ENCODE data around the gene PCSK1N.
A peak's percentile ranks its signal among the peaks of the same experiment; 100 is the strongest.

PCSK1N gene

DNA sequence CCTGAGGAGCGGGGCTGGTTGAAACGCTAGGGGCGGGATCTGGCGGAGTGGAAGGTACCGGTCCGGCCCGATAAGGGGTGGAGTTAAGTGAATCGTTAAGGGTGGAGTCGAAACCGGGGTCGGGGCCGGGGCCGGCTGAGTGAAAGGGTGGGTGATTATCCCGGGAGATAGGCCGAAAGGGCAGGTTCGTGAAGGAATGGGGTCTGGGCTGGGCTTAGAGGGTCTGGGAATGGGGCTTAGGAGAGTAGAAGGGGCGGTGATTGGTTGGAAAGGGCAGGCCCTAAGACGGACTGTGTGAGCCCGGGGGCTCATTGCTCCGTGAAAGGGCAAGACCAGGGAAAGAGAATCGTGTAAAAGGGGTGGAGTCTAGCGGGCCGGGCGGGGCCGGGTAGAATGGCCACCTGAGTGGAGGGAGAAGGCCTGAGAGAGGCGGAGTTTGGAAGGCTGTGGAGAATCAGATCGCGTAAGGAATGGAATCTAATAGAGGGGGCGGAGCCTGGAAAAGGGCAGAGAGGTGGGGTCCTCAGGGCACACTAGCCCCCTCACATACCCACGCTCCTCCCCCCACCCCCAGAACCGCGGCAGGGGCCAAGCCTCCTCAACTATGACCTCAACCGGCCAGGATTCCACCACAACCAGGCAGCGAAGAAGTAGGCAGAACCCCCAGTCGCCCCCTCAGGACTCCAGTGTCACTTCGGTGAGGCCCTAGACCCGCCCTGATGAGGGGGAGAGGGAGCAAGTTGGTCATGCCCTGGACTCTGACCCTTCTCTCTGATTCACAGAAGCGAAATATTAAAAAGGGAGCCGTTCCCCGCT is 33.1 kb downstream of the PCSK1N start:
- peaks cover 14% of the 10 kb centered on the region for H3K4me1 Mint-ChIP-seq
- H3K27ac Mint-ChIP-seq, result peak overlapping the region; percentile 97
- peaks cover 27% of the 10 kb centered on the region for H3K36me3 Mint-ChIP-seq
- ATAC-seq, result peak; percentile 78
- no peaks in the 10 kb centered on the region for H3K27me3 Mint-ChIP-seq
- peak overlapping the region; percentile 94 for H3K4me3 Mint-ChIP-seq
- no peaks in the 10 kb centered on the region for H3K9me3 Mint-ChIP-seq

DNA sequence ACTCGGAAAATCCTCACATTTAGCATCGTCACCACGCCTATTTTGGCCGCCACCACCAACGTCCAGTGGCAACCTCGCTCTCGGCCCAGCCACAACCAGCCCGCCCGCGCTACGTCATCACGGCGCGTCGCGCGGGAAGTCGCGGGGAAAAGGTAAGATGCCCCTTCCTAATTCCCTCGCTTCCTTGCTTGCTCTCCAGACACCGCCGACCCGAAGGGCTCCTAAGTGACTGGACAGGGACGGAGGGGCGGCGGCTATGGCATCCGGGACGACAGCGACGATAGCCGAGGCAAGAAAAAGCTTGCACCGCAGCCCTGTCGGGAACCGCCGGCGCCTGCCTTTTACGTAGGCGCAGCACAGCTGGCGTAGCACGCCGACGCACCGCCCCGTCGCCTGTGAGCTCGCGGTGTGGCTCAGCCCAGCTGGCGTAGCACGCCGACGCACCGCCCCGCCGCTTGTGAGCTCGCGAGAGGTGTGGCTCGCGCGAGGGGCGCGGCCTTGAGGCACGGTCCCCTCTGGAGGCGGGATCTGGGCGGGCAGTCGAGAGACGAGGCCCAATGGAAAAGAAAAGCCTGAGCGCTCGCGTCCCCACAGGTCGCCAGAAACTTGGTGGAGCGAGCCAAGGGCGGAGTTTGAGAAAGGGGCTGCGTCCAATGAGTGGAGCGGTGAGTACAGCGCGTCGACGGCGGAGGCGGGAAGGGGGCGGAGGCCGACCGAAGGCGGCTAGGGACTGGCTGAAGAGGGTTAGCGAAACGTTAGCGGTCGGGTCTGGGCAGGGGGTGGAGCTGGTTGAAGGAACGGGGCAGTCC is 33.9 kb downstream of the PCSK1N start, which contains the start of gene HDAC6:
TSS of gene HDAC6 (plus strand) at position 788 of the 809 bp plus-strand sequence. CDS start 626 bp downstream, outside the sequence.
- peak within 1 kb of the TSS; percentile 97 for H3K27ac Mint-ChIP-seq
- peaks cover 14% of the 10 kb centered on the region for H3K4me1 Mint-ChIP-seq
- peak; percentile 96 for ATAC-seq
- H3K4me3 Mint-ChIP-seq, result peak within 1 kb of the TSS; percentile 94
- peaks cover 21% of the 10 kb centered on the region for H3K36me3 Mint-ChIP-seq
- no peaks in the 10 kb centered on the region for H3K9me3 Mint-ChIP-seq
- H3K27me3 Mint-ChIP-seq, result no peaks in the 10 kb centered on the region

DNA sequence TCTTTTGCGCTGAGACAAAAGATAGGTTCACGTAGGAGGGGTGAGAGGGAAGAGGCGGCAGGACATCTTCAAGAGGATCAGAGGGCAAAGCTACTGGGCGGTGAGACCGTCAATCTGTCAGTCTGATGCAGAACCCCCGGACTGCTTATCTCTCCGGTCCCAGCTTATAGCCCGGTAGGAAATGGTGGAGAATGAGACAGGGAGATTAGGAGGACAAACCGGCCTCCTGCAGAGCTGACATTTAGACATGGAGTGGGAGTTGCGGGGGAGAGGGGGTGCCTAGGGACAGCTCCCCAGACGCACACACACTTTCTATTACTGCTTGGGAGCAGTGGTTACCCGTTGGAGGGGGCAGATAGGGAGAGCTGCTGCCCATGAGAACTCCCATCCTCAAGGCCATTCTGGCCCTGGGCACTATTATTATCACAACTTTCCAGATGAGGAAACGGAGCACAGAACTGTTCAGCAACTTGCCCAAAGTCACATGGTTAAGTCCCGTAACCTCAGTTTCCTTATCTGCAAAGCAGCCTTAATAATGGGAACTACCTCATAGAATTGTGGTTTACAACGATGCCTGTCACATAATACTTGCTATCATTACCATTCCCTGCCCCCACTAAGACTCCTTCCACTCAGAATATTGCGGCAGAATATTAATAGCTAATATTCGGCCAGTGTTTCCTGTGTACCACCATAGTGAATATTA is 34.7 kb downstream of the PCSK1N start:
- no peaks in the 10 kb centered on the region for H3K9me3 Mint-ChIP-seq
- no peak for ATAC-seq
- H3K27ac Mint-ChIP-seq, result peak overlapping the region; percentile 97
- no peaks in the 10 kb centered on the region for H3K27me3 Mint-ChIP-seq
- H3K36me3 Mint-ChIP-seq, result peaks cover 18% of the 10 kb centered on the region
- H3K4me1 Mint-ChIP-seq, result peaks cover 14% of the 10 kb centered on the region
- H3K4me3 Mint-ChIP-seq, result peak overlapping the region; percentile 94

DNA sequence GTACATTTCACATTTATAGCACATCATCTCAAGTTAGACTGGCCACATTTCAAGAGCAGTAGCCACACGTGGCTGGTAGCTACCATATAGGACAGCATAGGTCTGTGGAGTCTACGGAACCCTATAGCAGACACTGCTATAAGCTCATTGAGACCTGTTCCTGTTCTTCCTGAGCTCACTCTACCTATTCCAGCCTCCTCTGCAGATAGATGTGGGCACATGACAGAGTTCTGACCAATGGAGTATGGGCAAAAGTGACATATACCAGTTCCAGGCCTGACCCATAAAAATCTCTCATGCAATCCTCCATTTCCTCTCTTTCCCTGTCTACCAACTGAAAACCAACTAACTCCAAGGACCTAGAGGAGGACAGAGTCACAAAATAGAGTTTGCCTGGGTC is 37.1 kb downstream of the PCSK1N start:
- no peaks in the 10 kb centered on the region for H3K36me3 Mint-ChIP-seq
- ATAC-seq, result no peak
- no peaks in the 10 kb centered on the region for H3K9me3 Mint-ChIP-seq
- H3K4me3 Mint-ChIP-seq, result no peak overlapping the region
- H3K4me1 Mint-ChIP-seq, result peaks cover 14% of the 10 kb centered on the region
- no peaks in the 10 kb centered on the region for H3K27me3 Mint-ChIP-seq
- no peak overlapping the region for H3K27ac Mint-ChIP-seq

DNA sequence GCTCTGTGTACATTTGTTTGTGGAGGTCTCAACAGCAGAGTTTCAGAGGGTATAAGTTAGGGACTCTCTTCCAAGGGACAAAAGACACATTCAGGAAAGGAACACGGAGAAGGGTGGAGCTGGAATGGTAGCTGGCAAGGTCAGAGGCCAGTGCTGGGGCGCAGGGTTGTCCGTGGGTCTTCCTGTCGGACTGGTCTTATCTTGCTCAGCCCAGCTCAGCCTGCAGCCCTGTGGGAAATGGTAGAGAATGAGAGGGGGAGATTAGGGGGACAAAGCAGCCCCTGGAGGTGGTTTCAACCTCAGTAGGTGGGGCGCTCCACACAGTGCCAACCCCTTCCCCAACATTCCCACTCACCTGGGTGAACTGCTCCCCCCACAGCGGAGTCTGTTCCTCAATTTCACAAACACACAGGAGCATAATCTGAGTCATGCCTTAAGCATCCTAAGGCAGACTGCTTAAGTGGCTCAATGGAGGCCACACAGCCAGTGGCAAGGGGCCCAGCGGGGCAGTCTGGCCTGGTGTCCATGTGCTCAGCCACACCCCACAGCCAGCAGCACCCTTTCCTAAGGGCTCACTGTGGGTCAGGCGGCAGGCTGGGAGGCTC is 40.4 kb downstream of the PCSK1N start:
- no peaks in the 10 kb centered on the region for H3K36me3 Mint-ChIP-seq
- no peaks in the 10 kb centered on the region for H3K4me1 Mint-ChIP-seq
- no peak overlapping the region for H3K27ac Mint-ChIP-seq
- no peak overlapping the region for H3K4me3 Mint-ChIP-seq
- peaks cover 4% of the 10 kb centered on the region for H3K27me3 Mint-ChIP-seq
- no peak for ATAC-seq
- H3K9me3 Mint-ChIP-seq, result no peaks in the 10 kb centered on the region

DNA sequence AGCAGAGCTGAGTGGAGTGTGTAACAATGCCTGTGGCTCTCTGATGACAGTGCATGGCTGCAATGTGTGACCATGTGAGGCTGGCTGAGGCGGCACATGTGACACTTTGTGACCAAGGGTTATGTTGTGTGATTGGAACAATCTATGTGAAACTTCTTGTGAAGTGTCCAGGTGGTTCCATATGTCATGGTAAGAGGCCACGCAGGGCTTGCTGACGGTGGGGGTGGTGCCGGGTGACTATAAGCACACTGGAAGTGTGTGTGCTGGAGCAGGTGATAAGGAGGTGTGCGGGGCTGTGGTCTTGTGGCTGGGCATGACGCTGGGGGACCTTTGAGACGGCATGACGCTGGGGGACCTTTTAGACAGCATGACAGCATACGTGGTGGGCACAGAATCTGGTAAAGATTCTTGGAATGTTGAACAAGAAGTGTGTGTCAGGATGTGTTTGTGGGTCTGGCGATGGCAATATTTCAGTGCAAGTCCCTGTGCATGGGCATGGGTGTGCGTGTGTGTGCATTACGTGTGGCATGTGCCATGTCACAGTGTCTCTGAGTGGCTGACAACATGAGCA is 41.0 kb downstream of the PCSK1N start:
- H3K27me3 Mint-ChIP-seq, result peaks cover 10% of the 10 kb centered on the region
- peaks cover 5% of the 10 kb centered on the region for H3K4me1 Mint-ChIP-seq
- no peak for ATAC-seq
- H3K27ac Mint-ChIP-seq, result no peak overlapping the region
- no peak overlapping the region for H3K4me3 Mint-ChIP-seq
- H3K9me3 Mint-ChIP-seq, result no peaks in the 10 kb centered on the region
- no peaks in the 10 kb centered on the region for H3K36me3 Mint-ChIP-seq

DNA sequence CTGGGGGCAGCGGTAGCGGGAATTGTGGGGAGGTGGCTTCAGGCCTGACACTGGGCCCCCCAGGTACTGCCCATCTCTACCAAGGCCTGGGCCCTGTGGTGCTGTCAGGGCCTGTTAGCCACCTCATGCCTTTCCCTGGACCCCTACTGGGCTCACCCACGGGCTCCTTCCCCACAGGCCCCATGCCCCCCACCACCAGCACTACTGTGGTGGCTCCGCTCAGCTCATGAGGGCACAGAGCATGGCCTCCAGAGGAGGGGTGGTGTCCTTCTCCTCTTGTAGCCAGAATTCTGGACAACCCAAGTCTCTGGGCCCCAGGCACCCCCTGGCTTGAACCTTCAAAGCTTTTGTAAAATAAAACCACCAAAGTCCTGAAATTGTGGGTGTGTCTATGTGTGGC is 41.5 kb downstream of the PCSK1N start:
- Mint-ChIP-seq H3K4me1 (peaks cover 10% of the 10 kb centered on the region), H3K27me3 (peaks cover 14% of the 10 kb centered on the region), H3K27ac (no peak overlapping the region), H3K36me3 (no peaks in the 10 kb centered on the region), H3K4me3 (no peak overlapping the region), H3K9me3 (no peaks in the 10 kb centered on the region)
- ATAC-seq, result no peak

DNA sequence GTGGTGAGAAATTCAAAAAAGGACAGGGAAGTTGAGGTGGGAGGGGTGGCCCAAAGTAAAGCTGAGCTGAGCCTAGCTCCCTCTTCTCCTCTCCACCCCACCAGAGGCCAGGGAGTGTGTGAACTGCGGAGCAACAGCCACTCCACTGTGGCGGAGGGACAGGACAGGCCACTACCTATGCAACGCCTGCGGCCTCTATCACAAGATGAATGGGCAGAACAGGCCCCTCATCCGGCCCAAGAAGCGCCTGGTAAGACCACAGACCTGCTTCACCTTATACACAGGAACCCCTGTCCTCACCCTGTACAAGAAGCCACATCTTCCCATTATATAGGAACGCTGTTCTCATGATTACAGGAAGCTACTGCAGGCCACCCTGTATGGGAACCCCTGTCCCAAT is 43.2 kb downstream of the PCSK1N start:
- Mint-ChIP-seq H3K4me1 (peaks cover 10% of the 10 kb centered on the region), H3K9me3 (no peaks in the 10 kb centered on the region), H3K27me3 (peaks cover 31% of the 10 kb centered on the region), H3K4me3 (no peak overlapping the region), H3K36me3 (no peaks in the 10 kb centered on the region), H3K27ac (no peak overlapping the region)
- no peak for ATAC-seq

DNA sequence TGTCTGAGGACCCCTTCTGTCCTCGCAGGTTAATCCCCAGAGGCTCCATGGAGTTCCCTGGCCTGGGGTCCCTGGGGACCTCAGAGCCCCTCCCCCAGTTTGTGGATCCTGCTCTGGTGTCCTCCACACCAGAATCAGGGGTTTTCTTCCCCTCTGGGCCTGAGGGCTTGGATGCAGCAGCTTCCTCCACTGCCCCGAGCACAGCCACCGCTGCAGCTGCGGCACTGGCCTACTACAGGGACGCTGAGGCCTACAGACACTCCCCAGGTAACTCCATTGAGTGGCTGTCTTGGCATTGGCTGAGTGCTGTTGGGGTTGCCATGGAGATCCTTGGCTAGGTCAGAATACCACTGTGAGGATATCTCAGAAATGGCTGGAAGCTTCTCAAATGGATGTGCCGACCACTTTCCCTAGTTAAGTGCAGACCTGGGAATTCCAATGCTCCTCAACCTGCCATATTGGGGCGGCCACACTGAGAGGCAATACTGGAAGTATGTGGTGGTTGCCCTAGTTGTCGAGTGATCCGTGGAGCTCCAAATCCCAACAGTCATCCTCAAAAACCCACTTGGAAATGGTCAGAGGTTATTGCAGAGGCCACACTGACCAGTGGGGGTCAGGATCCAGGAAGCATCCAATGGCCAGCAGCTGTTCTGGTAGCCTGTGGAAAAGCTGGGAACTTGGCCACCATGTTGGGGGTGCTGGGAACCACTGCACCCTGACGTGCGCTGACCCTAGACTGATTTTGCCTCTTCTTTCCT is 44.2 kb downstream of the PCSK1N start:
- no peak overlapping the region for H3K27ac Mint-ChIP-seq

DNA sequence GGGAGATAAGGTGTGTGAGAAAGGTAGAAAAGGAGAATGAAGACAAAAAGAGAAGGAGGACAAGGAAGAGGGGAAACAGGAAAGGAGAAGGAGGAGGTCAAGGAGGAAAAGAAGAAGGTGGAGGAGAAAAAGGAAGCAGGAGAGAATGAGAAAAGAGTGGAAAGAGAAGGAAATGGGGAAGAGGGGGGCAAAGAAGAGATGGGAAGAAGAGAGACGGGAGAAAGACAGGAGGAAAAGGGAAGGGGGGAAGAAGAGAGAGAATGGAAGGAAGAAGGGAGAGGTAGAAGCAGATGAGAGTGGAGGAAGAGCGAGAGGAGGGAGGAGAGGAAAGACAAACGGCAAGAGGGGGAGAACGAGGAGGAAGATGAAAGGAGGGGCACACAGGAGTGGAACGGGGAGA is 44.9 kb downstream of the PCSK1N start:
- Mint-ChIP-seq H3K4me3 (no peak overlapping the region), H3K27me3 (peaks cover 40% of the 10 kb centered on the region), H3K27ac (no peak overlapping the region), H3K4me1 (peaks cover 10% of the 10 kb centered on the region), H3K36me3 (no peaks in the 10 kb centered on the region), H3K9me3 (no peaks in the 10 kb centered on the region)
- ATAC-seq, result no peak

More for the DNA sequence above, 44.2 kb downstream of the PCSK1N start:
- Mint-ChIP-seq H3K36me3 (no peaks in the 10 kb centered on the region), H3K27me3 (peaks cover 40% of the 10 kb centered on the region), H3K9me3 (no peaks in the 10 kb centered on the region), H3K4me1 (peaks cover 10% of the 10 kb centered on the region), H3K4me3 (no peak overlapping the region)
- ATAC-seq, result no peak

DNA sequence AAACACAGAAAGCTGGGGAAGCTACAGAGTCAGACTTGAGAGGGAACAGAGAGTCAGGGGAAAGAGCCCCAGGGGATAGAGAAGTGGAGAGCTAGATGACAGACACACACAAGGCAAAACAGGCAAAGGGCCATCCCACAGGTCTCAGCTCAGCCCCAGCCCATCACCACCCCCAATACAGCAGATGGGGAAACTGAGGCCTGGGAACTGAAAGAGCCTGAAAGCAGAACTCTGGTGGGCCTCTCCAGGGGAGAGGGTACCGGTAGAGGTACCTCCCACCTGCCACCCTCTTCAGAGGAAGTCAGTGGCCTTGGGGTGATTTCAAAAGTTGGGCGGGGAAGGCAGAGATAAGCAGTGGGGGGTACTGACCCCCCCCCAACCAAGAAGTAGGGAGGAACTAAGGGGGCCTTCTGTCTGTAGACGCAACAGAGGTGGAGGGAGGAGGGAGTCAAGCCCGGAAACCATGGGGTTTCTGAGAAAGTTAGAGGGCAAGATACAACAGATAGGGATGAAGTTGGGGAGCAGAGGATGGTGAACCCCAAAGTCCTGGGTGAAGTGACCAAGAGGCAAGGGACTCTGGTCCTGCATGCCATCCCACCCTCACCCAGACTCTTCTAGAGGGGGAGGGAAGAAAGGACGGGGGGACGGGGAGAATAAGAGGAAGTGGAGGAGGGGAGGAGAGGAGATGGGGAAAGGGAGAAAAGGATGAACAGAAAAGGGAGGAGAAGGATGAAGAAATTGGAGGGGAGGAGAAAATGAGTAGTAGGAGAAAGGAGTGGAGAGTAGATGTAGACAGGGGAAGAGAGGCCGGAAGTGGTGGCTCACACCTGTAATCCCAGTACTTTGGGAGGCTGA is 45.8 kb downstream of the PCSK1N start:
- Mint-ChIP-seq H3K4me3 (no peak overlapping the region), H3K27me3 (peaks cover 40% of the 10 kb centered on the region), H3K9me3 (no peaks in the 10 kb centered on the region), H3K4me1 (peaks cover 10% of the 10 kb centered on the region), H3K36me3 (no peaks in the 10 kb centered on the region), H3K27ac (peak overlapping the region; percentile 21)
- no peak for ATAC-seq

DNA sequence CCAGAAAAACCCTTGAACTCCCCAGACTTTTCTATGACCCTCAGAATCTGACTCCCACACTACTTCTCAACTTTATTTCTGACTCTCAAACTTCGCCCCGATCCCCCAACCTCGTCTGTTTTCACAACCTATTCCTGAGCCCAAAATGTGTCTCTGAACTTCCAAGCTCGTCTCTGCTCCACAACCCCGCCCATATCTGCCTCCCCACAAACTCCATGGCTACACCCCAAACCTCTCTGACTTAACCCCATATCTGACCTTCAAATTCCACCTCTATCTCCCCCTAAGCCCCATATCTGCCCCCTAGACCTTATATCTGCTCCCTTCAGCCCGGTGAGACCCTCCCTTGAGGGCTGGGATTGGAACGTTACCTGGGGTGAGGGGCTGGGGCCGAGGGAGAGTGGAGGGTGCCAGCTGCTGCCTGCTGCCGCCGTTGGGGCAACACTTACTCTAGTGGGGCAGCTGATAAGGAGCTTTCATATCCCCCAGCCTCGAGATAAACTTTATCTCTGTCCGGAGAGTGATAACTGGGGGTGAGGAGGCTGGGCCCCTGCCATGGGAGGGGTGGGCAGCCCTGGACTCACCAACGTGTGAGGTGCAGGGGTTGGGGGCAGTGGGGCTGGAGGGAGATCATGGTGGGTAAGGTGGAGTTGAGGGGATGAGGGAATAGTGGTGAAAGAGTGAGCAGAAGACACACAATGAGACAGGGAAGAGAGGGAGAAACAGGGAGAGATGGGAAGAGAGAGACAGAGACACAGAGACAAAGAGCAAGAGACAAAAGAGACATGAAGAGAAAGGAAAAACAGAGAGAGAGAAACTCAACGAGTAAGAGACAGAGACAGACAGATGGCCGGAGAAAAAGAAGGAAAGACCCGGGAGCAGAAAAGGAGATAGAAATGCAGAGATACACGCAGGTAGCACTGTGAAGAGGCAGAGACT is 47.6 kb downstream of the PCSK1N start:
- H3K27me3 Mint-ChIP-seq, result peaks cover 40% of the 10 kb centered on the region
- H3K36me3 Mint-ChIP-seq, result no peaks in the 10 kb centered on the region
- no peak for ATAC-seq
- H3K27ac Mint-ChIP-seq, result no peak overlapping the region
- no peaks in the 10 kb centered on the region for H3K9me3 Mint-ChIP-seq
- no peak overlapping the region for H3K4me3 Mint-ChIP-seq
- H3K4me1 Mint-ChIP-seq, result peaks cover 10% of the 10 kb centered on the region
